Myocyte (in vitro differentiated cells): ENCODE measurements around the gene ARHGAP9. TPM values are rescaled to one million over a fixed set of nuclear protein-coding genes. Genes with fewer than 3 reads are reported as not detected.
"Not testable (repeated sequence)": the region's sequence is repeated elsewhere in the genome, so short reads cannot be mapped to it uniquely, and the experiment has no call there.

Experiments used
- DNase-seq: peaks from one replicate; pipeline ENCODE4 v3.0.0-alpha.2; 2012; ENCODE audit warnings: low read depth
- total RNA-seq: library from RNA; depleted of rRNA; stranded (reverse); fragments of >200 nt; gene quantifications from 2 replicates; pipeline ENCODE4 v1.2.3, GENCODE V29; 2014

The ARHGAP9 gene
- total RNA-seq, 1 donor from 2014 or later = 9.8 TPM

DNA sequence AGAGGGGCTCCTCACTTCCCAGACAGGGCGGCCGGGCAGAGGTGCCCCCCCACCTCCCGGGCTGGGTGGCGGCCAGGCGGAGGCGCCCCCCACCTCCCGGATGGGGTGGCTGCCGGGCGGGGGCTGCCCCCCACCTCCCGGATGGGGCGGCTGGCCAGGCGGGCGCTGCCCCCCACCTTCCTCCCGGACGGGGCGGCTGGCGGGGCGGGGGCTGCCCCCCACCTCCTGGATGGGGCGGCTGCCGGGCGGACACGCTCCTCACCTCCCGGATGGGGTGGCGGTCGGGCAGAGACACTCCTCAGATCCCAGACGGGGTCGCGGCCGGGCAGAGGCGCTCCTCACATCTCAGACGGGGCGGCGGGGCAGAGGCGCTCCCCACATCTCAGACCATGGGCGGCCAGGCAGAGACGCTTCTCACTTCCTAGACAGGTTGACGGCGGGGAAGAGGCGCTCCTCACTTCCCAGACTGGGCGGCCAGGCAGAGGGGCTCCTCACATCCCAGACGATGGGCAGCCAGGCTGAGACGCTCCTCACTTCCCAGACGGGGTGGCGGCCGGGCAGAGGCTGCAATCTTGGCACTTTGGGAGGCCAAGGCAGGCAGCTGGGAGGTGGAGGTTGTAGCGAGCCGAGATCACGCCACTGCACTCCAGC is 15.5 kb upstream of the ARHGAP9 start:
- not testable (repeated sequence) for DNase-seq

DNA sequence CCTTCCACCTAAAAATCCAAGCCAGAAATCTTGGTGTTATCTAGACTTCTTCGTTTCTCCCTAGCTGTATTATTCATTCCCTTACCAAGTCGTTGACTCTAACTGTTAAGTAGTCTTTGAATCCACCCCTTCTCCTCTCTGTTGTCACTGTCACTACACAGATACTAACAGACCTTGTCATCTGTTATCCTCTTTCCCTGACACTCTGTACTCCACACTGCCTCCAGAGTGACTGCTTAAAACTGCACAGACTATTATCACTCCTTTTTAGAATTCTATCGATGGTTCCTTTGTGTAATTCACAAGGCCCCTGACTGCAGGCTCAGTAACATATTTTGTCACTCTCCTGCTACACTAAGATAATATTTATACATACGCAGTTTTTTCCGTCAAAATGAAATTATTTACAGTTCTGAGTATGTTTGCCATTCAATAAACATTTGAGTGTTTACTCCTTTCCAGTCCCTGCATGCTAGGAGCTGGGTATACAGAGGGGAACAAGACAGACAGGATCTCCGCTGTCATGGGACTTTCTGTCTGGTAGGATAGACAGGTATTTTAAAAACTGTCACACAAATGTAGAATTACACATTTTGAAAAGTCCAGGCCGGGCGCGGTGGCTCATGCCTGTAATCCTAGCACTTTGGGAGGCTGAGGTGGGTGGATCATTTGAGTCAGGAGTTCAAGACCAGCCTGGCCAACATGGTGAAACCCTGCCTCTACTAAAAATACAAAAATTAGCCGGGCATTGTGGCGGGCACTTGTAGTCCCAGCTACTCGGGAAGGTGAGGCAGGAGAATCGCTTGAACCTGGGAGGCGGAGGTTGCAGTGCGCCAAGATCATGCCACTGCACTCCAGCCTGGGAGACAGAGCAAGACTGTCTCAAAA is 12.0 kb upstream of the ARHGAP9 start:
- DNase-seq = no peak

DNA sequence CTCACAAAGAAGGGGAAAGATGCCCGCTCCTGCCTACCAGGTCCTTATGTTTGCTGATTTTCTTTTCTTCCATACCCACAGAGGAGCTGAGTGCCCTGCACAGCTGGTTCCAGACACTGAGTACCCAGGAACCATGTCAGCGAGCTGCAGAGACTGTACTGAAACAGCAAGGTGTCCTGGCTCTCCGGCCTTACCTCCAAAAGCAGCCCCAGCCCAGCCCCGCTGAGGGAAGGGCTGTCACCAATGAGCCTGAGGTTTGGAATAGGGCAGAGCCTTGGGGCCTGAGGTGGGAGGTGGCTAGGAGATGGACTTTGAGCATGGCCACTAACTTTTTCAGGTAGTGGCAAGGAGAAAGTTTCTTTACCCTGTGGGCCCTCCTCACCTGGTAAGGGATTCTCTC is 10.5 kb upstream of the ARHGAP9 start:
- DNase-seq = no peak

DNA sequence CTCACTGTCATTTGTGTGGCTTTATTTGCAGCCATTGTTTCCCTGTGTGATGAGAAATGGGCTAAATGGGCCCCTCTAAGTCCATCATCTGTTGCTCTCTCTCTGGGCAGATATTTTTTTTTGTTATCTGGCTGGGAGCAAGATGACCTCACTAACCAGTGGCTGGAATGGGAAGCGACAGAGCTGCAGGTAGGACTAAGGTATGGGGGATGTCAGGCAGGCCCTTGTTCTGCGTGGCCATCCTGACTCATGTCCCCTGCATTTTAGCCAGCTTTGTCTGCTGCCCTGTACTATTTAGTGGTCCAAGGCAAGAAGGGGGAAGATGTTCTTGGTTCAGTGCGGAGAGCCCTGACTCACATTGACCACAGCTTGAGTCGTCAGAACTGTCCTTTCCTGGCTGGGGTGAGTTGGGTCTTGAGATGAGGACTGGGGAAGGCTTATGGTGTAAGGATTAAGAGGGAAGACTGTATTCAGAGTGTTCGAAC is 9.5 kb upstream of the ARHGAP9 start:
- no peak for DNase-seq

DNA sequence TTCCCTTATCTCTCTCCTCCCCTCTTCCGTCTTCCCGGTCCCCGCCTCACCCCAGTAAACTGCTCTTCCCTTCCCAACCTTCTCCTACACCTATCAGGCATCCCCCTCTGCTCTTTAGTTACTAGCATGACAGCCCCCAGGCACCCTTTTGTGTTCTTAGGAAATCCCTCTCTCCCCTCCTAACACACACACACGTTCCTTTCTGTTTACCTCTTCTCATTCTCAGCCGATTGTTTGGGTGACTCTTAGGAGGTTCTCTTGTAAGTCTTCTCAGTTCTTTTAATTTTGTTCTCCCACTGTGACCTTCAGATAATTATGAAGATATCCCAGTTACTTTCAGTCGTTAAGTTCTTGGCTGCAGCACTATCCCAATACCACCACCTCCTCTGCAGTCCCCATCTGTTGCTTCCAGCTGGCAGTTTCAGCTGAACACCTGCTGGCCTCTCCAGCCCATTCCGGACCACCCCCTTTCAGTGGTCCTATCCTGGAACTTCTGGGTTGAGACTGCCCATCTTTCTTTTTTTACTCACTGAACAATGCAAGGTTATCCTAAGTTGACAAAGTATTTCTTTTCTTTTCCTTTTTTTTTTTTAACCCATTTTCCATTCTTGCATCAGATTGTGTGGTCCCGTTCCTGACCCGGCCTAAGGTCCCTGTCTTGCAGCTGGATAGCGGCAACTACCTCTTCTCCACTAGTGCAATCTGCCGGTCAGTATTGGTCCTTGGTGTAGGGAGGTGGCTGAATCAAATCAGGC is 8.9 kb upstream of the ARHGAP9 start:
- DNase-seq = peak; percentile 66

DNA sequence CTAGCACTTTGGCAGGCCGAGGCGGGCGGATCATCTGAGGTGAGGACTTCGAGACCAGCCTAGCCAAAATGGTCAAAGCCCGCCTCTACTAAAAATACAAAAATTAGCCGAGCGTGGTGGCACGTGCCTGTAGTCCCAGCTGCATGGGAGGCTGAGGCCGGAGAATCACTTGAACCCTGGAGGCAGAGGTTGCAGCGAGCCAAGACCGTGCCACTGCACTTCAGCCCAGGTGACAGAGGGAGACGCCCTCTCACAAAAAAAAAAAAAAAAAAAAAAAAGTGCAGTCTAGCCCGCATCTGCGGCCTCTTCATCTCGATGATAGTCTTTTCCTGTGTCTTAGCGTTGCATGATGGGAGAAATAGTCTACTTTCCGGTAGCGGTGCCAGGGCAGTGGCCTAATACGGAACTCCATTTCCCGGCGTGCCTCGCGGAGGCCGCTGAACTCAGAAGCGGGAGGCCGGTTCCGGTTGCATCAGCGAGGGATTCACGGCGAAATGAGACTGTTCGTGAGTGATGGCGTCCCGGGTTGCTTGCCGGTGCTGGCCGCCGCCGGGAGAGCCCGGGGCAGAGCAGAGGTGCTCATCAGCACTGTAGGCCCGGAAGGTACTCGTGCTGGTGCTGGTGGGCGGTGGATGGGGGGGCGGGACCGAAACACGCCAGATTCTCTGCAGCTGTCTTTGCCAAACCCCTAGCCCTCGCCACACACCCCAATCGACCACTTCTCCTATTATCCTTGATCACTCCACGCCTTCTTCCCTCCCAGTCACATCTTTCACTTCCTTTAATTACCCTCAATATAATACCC is 8.1 kb upstream of the ARHGAP9 start, which contains the start of gene MARS1:
Gene MARS1 (plus strand): TSS at position 472 of the 805 bp plus-strand sequence. CDS start 23 bp downstream, at position 495.
- peak; percentile 97 for DNase-seq

DNA sequence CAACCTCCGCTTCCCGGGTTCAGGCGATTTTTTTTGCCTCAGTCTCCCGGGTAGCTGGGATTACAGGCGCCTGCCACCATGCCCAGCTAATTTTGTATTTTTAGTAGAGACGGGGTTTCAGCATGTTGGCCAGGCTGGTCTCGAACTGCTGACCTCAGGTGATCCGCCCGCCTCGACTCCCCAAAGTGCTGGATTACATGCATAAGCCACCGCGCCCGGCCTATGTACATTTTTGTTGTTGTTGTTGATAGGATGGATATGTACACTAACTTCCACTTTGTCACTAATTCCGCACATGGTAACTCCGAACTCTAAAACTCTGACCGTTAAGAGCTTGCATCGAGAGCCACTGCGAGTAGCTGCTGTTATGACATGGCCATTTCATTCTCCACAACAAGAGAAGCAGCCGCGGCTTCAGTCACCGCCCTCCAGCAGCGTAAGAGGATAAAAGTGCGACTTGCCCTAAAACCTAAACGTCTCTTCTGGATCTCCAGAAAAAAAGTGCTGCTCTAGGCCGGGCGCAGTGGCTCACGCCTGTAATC is 7.5 kb upstream of the ARHGAP9 start:
- no peak for DNase-seq

DNA sequence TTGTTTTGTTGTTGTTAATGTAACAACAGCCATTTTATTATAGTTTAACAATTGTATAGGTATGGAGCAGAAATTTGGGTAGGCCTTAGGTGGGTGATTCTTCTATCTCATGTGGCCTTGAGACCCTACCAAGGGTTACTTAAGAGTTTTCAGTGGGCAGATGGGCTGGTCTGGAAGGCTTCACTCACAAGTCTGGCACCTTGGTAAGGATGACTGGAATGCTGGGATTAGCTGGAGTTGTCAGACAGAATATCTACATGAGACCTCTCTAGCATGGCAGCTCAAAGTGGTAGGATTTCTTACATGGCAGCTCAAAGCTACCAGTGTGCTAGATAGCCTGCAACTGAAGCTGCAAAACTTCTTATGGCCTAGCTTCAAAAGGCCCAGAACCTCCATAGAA is 6.0 kb upstream of the ARHGAP9 start:
- DNase-seq = no peak

DNA sequence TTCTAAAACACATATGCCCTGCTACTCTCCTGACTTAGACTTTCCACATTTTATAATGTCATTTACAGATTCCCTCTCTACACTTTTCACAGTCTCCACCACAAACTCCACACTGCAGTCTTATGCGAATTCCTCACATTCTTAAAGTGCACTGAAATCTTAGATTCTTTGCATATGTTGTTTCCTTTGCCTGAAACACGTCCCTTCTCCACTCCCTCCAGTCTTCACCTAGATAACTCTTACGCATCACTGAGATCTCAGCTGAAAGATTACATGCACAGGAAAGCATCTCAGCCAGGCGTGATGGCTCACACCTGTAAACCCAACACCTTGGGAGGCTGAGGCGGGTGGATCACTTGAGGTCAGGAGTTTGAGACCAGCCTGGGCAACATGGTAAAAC is 3.8 kb upstream of the ARHGAP9 start:
- no peak for DNase-seq

DNA sequence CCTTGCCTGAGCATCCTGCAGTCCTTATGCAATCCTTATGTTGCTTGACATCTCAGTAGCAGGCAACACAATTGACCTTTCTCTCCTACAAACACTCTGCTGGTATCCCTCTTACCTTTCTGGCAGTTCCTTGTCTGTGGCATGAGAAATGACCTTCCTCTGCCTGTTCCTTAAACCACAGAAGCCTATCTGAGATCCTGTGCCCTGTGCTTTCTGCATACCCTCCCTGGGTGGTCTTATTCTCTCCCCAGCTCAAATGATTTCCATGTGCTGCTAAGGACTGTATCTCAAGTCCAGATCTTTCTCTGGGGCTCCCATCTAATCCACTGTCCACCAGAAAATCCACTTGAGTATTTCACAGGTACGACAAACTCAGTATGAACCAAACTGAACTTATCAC is 2.0 kb upstream of the ARHGAP9 start:
- DNase-seq = no peak

DNA sequence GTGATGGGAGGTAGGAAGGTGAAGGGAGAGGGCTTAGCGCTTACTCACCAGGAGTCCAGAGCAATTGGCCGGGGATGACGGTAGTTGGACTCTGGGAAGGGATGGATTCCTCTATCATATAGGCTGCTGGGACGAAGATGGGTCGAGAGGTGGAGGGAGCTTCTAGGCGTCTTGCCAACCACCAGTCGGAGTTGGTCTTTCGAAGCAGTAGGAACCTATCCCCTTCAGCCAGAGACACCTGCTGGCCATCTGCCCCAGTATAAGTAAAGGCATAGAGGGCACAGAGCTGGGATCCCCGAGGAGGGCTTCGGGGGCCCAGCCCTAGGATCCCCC is 657 bp downstream of the ARHGAP9 start:
- DNase-seq = no peak

DNA sequence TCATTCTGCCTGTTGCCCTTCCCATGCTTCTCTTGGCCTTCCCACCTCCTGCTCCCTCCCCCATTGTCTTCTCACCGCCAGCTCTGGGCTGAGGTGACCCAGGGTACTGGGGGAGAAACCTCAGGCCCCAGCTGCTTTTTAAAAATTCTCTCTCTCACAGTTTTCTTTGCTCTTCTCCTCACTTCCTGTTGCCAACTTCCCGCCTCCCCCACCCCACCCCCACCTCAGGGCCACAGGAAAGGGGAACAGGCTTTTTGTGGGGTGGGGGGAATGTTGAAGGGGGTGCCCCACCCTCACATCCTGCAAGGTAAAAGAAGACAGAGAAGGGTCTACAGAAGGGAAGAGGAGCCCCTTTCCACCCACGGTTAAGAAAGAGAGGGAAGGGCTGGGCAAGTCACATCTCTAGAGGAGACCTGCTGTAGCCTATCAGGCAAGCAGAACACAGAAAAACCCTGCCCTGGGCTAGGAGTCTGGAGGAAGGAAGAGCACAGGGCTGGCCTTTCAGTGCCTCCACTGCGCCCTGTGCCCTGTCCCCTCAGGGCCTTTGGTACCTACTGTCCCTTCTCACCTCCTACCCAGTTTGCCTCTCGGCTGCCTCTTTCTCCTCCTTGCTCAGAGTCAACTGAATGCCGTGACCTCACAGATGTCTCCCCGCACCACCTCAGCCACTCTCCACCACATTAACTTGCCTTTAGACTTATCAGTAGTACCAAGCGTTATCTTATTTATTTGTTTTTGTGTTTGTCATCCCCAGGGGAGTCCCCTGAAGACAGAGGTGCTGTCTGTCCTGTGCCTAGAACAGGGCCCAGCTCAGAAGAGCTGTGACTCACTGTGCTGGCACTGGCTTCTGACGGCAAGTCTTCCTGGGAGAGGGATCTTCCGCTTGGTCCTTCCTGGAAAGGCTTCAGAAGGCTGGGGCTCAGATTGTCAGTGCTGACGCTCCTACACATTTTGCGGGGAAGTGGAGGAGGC is 1.7 kb downstream of the ARHGAP9 start:
- no peak for DNase-seq

DNA sequence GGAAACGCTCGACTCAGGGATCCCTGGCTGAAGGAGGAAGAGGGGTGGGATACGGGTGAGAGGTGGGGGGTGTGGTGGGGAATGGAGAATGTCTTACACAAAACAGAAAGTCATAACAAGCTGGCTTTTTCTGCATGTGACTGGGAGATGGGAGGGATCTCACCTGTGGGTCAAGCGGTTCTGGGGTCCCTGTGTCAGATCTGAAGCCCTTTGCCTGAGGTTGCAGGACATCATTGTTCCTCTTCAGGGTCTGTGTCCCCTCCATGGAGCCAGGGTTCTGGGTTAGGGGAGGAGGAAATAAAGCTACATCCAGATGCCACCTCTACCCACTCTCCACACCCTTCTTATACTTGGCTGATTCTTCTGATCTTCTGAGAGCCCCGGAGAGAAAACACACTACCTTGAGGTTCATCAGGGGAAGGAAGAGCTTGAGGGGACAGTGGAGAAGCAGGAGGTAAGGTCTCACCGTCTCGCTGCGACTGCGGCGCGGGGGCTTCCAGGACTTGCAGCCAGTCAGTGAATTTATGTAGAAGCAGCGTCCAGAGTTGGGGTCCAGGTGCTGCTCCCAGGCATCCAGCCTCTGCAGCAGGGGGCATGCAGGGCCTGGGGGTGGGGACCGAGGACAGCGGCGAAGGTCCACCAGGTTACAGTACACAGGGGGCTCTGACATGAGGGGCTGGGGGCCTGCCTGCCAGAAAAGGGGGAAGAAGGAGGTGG is 2.5 kb downstream of the ARHGAP9 start:
- no peak for DNase-seq

DNA sequence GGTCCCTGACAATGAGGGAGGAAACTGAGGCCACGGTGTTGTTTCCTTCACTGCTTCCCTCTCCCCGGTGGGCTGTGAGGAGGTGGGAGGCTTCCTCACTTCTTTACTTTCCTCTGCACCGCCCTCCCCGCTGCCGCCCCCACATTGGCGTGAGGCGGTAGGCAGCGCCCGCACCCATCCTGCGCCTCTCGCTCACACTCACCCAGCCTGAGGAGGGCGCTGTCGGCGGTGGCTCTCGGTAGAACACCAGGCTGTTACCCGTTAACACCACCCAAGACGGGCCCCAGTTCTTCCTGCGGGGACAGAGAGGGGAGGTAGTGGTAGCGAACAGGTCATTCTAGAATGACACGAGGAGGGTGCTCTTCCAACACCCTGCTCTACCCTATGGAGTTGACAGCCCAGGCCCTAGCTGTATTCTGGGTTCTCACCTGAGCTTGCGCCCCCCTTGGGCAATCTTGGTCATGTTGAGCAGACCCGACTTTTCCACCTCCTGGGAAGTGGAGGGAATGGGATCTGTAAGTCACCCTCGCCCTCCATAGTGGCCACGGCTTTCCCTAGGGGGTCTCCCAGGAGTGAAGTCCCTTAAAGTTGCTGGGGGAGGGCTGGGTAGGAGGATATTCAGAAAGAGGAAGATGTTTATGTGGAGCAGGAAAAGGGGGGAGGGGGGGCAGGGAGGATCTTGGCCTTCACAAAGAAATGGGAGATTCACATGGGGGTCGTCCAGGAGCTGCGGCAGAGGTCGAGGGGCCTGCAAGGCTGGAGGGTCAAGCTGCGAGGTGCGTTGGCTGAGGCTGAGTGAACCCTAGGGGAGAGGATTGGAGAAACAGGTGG is 3.3 kb downstream of the ARHGAP9 start:
- no peak for DNase-seq

DNA sequence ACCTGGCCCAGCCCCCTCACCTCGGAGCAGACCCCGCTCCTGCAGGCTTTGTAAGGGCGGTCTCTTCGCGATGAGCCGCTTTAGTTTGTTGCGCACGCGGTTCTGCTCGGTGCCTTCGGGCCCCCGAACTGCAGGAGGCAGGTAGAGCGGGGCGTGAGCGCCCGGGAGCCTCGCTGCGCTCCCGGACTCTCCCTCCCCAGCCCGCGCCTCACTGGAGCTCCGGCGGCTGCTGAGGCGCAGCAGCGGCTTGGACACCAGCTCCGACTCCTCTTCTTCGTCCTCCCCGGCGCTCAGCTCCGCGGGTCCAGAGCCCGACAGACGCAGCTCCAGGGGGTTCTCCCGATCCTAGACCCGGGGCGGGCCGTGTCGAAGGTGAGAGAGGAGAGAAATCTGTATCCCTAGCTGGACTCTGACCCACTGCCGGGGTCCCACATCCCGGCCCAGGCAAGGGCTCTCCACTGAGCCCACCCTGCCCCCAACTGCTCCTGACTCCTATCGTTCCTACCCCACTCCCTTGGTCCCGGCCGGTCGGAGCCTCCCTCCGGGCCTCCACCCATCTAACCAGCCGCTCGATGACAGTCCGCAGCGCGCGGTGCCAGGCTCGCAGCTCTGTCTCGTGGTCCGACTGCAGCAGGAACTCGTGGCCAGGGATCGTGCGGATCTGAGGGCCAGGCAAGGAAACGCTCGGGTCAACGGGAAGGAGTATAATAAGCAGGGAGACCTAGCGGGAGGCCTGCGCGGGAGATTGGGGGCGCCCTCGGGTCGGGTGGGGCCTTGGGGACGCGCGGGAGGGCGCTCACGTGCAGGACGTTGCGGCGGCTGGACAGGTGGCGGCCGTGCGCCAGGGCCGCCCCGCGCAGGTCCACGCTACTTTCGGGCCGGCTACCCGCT is 4.2 kb downstream of the ARHGAP9 start:
- DNase-seq = peak; percentile 19

DNA sequence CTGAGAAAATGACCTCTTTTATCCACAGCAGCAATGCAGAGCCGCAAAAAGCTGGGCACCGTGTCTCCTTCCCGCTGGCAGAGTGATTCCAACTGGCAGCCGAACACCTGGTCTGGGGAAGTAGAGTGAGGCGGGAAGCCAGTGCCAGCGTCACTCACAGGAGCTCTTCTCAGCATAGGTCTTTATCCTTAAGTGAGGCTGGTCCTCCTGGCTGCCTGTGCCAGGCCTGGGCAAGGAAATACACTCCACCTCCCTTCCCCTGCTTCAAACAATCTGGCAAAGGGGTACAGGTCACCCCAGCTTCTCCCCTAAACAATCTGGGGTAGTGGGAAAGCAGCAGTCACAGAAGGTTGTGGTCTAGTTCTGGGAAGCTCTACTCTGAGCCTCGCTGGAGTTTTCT is 4.8 kb downstream of the ARHGAP9 start:
- DNase-seq = no peak

DNA sequence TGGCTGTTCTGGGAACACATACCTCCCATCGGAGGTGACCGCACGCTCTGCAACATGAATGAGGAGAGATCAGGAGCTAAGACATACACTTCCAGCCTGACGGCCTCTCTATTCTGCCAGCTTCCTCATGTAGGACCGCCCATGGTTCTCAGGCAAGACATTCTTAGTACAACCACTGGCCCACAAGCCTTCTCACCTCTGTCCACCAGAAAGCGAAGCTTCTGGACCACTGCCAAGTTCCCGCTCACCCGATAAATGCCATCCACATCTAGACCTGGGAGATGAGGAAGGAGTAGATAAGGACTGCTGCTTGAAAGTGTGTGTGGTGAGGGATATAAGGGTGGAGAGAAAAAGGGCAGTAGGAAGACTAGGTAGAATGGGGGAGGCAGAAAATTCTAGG is 5.2 kb downstream of the ARHGAP9 start:
- no peak for DNase-seq
